Measurements from ENCODE around the gene AACS. TPM values are rescaled to one million over a fixed set of nuclear protein-coding genes. Genes with fewer than 3 reads are reported as not detected.

AACS gene
- total RNA-seq, 1 donor, result 44.9 TPM

GRCh38 chr12:125097427-125097826 lies 32.2 kb downstream of the AACS start:
- H3K4me3 ChIP-seq (ENCODE audit: low read depth, low read length), result no peak overlapping the region
- DNase-seq (ENCODE audit: low read depth), result no peak
- no peak for TF ChIP-seq CTCF (IDR thresholded peaks at IDR 0.05; ENCODE audit: insufficient read depth, low read depth, low read length)

- H3K4me3 ChIP-seq (ENCODE audit: low read depth, low read length), result no peak overlapping the region
- DNase-seq (ENCODE audit: low read depth), result no peak
Observed at GRCh38 chr12:125098676-125099408, 33.6 kb downstream of the AACS start.

GRCh38 chr12:125099409-125099782 lies 34.2 kb downstream of the AACS start:
- DNase-seq (ENCODE audit: low read depth), result no peak
- no peak overlapping the region for H3K4me3 ChIP-seq (ENCODE audit: low read depth, low read length)
- TF ChIP-seq CTCF (IDR thresholded peaks at IDR 0.05; ENCODE audit: insufficient read depth, low read depth, low read length), result no peak

More at GRCh38 chr12:125098676-125099408, 33.6 kb downstream of the AACS start:
- no peak for TF ChIP-seq CTCF (IDR thresholded peaks at IDR 0.05; ENCODE audit: insufficient read depth, low read depth, low read length)

- no peak for DNase-seq (ENCODE audit: low read depth)
- no peak overlapping the region for H3K4me3 ChIP-seq (ENCODE audit: low read depth, low read length)
- no peak for TF ChIP-seq CTCF (IDR thresholded peaks at IDR 0.05; ENCODE audit: insufficient read depth, low read depth, low read length)
Observed at GRCh38 chr12:125100551-125101434, 35.6 kb downstream of the AACS start.

GRCh38 chr12:125104982-125105381 lies 39.7 kb downstream of the AACS start:
- H3K4me3 ChIP-seq (ENCODE audit: low read depth, low read length), result no peak overlapping the region
- DNase-seq (ENCODE audit: low read depth), result no peak
- TF ChIP-seq CTCF (IDR thresholded peaks at IDR 0.05; ENCODE audit: insufficient read depth, low read depth, low read length), result no peak

GRCh38 chr12:125105600-125105999 lies 40.4 kb downstream of the AACS start:
- no peak for DNase-seq (ENCODE audit: low read depth)
- H3K4me3 ChIP-seq (ENCODE audit: low read depth, low read length), result no peak overlapping the region
- TF ChIP-seq CTCF (IDR thresholded peaks at IDR 0.05; ENCODE audit: insufficient read depth, low read depth, low read length), result no peak
